Kidney (tissue), 14 donors: ENCODE data around the gene PSMD14. TPM values are rescaled to one million over a fixed set of nuclear protein-coding genes. Genes with fewer than 3 reads are reported as not detected.

Experiments
- DNase-seq, 5 donors: peaks; one replicate each; pipeline ENCODE4 v3.0.0-alpha.2; 2013 to 2020
- FAIRE-seq: peaks from 2 replicates; lab custom pipeline; 2012; peaks lifted over from hg19 to GRCh38; lab: Jason Lieb, UNC
- H3K27ac ChIP-seq, 2 donors: one replicate each; pipeline ENCODE4 v1.7.0; 2013; ENCODE audit warnings: low read depth in 2 of 2, low read length in 2 of 2, inconsistent platforms in 1 of 2
- H3K27me3 ChIP-seq: one replicate; pipeline ENCODE4 v1.7.1; 2013; ENCODE audit warnings: low read length, inconsistent platforms; ENCODE audit not compliant: control insufficient read depth, insufficient read depth
- H3K36me3 ChIP-seq, 3 donors: one replicate each; pipeline versions ENCODE4 v1.7.0 to v1.7.1; 2013; ENCODE audit warnings: low read length in 3 of 3, control low read depth in 1 of 3, inconsistent platforms in 1 of 3; ENCODE audit not compliant: insufficient read depth in 3 of 3, control insufficient read depth in 2 of 3
- H3K4me1 ChIP-seq, 3 donors: one replicate each; pipeline versions ENCODE4 v1.7.0 to v1.7.1; 2013; ENCODE audit warnings: low read length in 3 of 3, inconsistent platforms in 1 of 3, low read depth in 1 of 3; ENCODE audit not compliant: control insufficient read depth in 2 of 3, insufficient read depth in 2 of 3
- H3K4me3 ChIP-seq, 3 donors: one replicate each; pipeline versions ENCODE4 v1.7.0 to v1.8.1; 2013; ENCODE audit warnings: low read length in 3 of 3, control low read depth in 1 of 3, inconsistent platforms in 1 of 3
- H3K9ac ChIP-seq, 3 donors: one replicate each; pipeline versions ENCODE4 v1.7.0 to v1.7.1; 2013; ENCODE audit warnings: low read length in 3 of 3, control low read depth in 1 of 3, inconsistent platforms in 1 of 3
- H3K9me3 ChIP-seq, 3 donors: one replicate each; pipeline versions ENCODE4 v1.7.0 to v1.7.1; 2013; ENCODE audit warnings: low read length in 3 of 3, control low read depth in 1 of 3, inconsistent platforms in 1 of 3; ENCODE audit not compliant: control insufficient read depth in 2 of 3, insufficient read depth in 1 of 3
- CTCF ChIP-seq: IDR thresholded peaks from 3 replicates; pipeline ENCODE4 v1.5.1; 2012; ENCODE audit warnings: mild to moderate bottlenecking, moderate library complexity, borderline replicate concordance; ENCODE audit not compliant: insufficient read depth; ENCODE audit errors: extremely low read depth
- intact Hi-C: fragments of 100-400 bp; cut with DNase I; formaldehyde crosslinking; loops from one replicate; pipeline ENCODE4 v1.11.1; 2022
- polyA plus RNA-seq: library from polyadenylated mRNA; stranded (reverse); fragments of 350-450 nt; fragmentation: Illumina TruSeq; extraction: RNeasy Lipid Tissue Mini Kit (QIAGEN cat#74804); gene quantifications from one replicate; pipeline ENCODE4 v1.2.3, GENCODE V29; 2014; ENCODE audit warnings: low read depth, low replicate concordance; ENCODE audit not compliant: insufficient read depth
- total RNA-seq: library from RNA; stranded (reverse); fragmentation: NEBNext Ultra II Directional; extraction: Animal tissue kit (Norgen Biotek cat#: 25700); gene quantifications from one replicate; pipeline ENCODE4 v1.2.1, GENCODE V29; 2021
- donor health status: control.
- donor health status: control.
- donor health status: control.
- donor health status: control.
- donor health status: control.
- donor health status: DM: yes; HTN: yes; CAD: no.
- donor health status: Normal renal cell carcinoma (clear cell type).

The PSMD14 gene
- total and polyA plus RNA-seq, 2 donors from 2014 or later, result 41.0 to 55.8 TPM

GRCh38 chr2:161353543-161353942 lies 45.3 kb downstream of the PSMD14 start:
- Histone ChIP-seq H3K36me3 (no peaks in the 10 kb centered on the region), H3K27me3 (no peaks in the 10 kb centered on the region), H3K9ac (no peak overlapping the region), H3K4me1 (no peaks in the 10 kb centered on the region), H3K9me3 (no peaks in the 10 kb centered on the region), H3K27ac (no peak overlapping the region), H3K4me3 (no peak overlapping the region)
- no peak for DNase-seq
- no peak for TF ChIP-seq CTCF
- no peak for FAIRE-seq
- intact Hi-C loops, result no loop called here

DNA sequence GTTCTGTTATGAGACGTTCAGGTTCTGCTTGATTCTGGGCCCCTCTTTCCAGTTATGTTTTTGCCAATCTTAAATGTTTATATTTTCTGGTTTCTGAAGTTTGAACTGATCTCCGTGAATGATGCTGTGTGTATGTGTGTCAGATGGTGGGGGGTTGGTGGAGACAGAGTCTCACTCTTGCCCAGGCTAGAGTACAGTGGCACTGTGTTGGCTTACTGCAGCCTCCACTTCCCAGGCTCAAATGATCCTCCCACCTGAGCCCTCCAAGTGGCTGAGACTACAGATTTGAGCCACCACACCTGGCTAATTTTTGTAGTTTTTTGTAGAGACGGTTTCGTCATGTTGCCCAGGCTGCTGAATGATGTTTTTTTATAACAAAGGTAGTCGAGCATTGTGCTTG lies 45.9 kb downstream of the PSMD14 start:
- Histone ChIP-seq H3K9ac (no peak overlapping the region), H3K4me3 (no peak overlapping the region), H3K36me3 (no peaks in the 10 kb centered on the region), H3K27ac (no peak overlapping the region), H3K27me3 (no peaks in the 10 kb centered on the region), H3K4me1 (no peaks in the 10 kb centered on the region), H3K9me3 (no peaks in the 10 kb centered on the region)
- no peak for FAIRE-seq
- intact Hi-C loops, result no loop called here
- TF ChIP-seq CTCF, result no peak
- DNase-seq, result no peak

GRCh38 chr2:161355106-161355505 lies 46.9 kb downstream of the PSMD14 start:
- peak; percentile 25 for FAIRE-seq

More at GRCh38 chr2:161355106-161355505, 46.9 kb downstream of the PSMD14 start:
- H3K9me3 ChIP-seq, result no peaks in the 10 kb centered on the region
- H3K4me3 ChIP-seq, result no peak overlapping the region
- no peak for DNase-seq
- H3K27ac ChIP-seq, result no peak overlapping the region
- H3K4me1 ChIP-seq, result no peaks in the 10 kb centered on the region
- intact Hi-C loops, result no loop called here
- H3K36me3 ChIP-seq, result no peaks in the 10 kb centered on the region
- no peaks in the 10 kb centered on the region for H3K27me3 ChIP-seq
- no peak overlapping the region for H3K9ac ChIP-seq
- no peak for TF ChIP-seq CTCF
